GM18868 (cell line): ENCODE measurements around the gene C12orf50.
"Not testable (repeated sequence)": the region's sequence is repeated elsewhere in the genome, so short reads cannot be mapped to it uniquely, and the experiment has no call there.

ENCODE experiments used
- ATAC-seq: cut with Tn5 transposase; IDR thresholded peaks from one replicate; pipeline ENCODE4 v1.9.1; 2021; ENCODE audit warnings: mild to moderate bottlenecking, moderate library complexity; ENCODE audit not compliant: unreplicated experiment

Gene C12orf50

DNA sequence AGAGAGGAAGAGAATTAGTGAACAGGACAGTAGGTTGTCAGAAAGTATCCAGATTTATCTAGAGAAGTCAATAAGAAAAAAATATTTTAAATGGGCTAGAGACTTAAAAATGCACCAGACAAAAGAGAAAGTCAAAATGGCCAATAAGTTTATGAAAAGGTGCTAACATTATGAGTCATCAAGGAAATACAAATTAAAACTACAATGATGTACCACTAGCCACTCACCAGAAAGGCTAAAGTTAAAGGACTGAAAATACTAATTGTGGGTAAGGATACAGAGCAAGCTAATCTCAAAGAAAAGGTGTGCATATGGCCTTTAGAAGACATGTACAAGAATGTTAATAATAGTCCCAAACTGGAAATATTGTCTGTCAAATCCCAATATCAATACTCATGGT lies 37.7 kb downstream of the C12orf50 start:
- ATAC-seq, result no peak

DNA sequence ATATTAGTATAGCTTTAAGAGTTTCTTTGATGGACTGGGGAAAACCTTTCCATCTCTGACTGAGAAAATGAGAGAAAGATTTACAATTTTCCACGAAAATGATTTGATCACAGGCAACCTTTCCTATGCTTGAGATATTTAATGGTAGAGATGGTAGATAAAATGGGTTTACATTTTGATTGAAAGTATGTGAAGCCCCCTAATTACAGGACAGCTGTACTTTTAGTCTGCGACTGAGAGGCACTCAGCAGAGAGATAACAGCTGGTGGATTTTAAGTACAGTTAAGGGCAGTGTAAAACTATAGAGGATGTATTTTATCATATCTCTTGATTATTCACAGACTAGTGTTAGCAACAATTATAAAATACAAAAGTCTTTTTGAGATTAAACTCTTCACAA lies 40.7 kb downstream of the C12orf50 start:
- no peak for ATAC-seq

DNA sequence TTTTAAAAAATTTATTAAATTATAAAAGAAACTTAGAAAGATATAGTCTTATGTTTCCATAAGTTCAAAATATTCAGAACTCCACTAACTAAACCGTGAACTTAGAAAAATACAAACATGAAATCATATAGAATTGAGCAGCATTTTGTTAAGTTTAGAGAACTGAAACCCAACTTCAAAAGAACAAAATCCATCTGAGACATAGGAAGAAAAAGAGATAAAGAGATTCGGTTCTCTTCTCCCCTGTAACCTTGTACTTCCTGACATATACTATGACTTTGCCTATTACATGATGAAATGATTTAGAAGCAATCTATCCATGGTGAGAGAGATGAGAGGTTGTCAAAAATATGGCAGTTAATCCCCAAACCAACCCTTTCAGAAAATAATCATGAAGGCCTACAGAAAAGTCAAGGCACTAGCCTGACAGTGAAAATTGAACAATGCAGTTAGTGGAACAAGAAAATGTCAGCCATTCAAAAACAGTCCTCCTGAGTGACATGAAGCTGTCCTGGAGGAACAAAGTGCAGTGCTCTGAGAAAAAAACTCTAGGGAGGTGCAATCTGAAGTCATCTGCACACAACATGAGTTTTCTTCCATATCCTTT lies 44.0 kb downstream of the C12orf50 start:
- no peak for ATAC-seq

DNA sequence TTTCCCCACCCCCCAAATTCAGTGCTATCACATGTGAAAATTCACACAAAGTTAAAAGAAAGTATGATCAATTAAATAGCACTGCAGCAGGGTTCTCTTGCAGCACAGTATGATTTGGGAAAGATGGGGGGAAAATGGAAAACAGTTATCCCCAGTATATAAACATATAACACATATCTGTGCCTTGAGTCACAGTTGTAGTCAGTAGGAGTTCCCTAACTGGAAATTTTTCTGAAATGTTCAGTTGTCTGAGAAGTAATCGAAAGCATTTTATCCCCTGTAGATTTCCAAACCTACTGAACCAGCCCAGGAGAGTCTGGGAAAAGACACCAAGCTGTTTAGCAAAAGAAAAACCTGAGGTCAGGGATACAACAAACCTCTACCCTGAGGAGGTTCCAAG lies 47.0 kb downstream of the C12orf50 start:
- no peak for ATAC-seq

DNA sequence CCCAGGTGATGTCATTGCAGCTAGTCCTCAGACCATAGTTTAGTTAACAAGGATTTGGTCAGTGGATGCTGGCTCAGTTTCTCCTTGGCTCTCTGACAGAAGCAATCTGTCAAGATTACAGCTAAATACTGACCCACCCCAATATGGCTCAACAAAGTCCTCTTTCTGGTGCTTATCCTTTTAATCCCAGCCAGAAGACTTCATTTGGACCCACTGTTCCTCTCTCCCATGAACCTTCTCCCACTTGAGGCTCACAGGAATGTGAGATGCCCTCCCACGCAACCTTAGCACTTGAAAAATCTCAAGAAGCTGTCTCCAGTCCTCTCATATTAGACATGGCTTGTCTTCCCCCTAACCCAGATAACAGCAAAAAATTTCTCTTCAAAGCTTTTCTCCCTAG lies 47.7 kb downstream of the C12orf50 start:
- ATAC-seq, result no peak

DNA sequence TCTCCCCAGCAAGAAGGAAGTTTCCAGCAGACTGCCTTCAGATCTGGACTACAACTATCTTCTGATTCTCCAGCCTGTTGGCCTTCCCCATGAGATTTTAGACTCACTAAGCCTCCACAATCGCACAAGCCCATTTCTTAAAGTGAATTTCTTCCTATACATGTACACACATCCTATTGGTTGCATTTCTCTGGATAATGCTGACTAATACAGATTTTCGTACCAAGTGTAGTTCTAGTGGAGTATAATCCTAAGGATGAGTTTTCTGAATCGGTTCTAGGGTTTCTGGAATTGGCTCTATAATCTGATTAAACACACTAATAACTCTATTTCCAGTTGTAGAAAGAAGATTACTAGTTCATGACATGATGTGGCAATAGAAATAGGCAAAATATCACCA lies 53.3 kb downstream of the C12orf50 start:
- ATAC-seq, result no peak

DNA sequence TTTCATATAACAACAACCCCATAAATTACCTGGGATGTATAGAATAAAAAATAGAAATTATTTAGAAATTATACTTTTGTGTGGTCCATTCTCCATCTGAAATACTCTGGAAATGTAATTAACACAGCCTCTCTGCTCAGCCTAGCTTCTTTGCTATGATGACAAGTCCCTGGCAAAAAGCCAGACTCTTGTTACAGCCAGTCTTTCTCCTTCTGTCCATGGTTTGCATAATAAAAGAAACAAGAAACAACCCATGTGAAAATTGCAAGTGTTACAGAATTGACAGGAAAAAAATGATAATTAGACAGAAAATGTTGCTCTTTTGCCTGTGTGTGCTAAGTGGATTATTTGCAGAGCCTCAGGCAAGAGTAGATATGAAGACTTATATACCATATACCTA lies 61.3 kb downstream of the C12orf50 start:
- no peak for ATAC-seq

DNA sequence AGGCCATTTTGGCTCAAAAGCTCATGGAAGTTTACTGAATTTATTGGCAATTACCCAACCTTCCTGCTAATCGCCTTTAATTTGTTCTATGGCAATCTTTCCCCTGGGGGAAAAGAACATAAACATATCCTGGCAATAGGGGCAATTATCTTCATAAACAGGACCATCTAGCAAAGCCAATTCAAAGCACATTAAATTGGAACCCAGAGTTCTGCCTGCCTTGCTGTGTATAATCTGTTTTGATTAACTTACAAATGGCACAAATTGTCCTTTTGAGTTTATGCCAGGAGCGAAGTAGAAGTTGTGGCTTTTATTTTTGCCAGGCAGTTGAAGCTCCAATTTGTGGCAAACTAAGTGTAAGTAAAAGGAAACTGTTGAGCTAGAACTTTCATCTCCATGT lies 68.6 kb downstream of the C12orf50 start:
- no peak for ATAC-seq

DNA sequence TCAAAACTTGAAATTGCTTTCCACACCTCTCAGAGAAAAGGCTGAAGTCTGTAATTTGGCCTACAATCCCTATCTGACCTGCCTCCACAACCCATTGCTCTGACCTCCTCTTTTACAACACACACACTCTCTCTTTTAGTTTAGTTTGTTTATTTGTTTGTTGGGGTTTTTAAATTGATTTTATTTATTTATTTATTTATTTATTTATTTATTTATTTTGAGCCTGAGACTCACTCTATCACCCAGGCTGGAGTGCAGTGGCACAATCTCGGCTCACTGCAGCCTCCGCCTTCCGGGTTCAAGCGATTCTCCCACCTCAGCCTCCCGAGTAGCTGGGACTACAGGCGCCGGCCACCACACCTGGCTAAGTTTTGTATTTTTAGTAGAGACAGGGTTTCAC lies 75.2 kb downstream of the C12orf50 start:
- ATAC-seq, result not testable (repeated sequence)

DNA sequence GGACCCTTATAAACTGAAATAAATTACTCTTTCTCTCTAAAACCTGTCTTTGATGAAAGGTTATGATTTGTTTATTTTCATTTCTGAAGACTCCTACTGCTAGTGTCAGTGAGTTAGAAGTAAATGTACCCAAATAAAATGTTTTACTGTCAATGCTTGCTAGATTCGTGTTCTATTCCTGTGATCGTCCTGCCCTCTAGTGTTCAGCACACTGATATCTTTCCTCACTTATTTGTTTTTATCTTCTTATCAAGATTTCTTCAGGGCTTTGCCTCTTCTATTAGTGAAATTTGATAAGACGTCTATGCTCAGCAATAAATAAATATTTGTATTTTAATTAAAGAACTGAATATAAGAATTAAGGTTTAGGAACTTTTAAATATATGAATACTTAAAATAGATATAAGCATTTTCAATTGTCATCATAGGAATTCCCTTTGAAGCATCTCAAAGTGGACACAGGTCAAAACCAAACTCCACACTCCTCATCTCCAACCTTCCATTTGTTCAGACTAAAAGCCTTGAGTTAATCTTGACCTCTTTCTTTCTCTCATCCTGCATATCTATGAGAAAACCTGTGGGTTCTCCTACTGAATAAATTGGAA lies 75.8 kb downstream of the C12orf50 start:
- peak; percentile 44 for ATAC-seq

DNA sequence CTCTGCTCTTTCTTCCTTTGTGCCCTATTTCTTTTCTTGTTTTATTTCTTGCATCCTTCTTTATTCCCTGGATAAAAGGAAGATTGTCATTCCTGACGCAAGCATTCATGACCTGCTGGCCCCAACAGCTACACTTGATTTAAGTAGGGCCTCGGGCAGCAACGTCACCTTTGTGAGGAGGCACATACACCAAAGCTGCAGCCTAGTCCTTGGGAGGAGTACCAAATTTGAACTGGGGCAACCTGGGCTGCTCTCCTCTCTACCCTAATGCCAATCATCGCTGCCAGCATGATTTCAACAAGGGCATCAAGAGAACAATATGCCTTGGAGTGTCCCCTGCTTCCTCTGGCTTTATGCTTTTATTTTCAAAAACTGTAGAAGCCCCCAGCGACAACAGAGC lies 76.4 kb downstream of the C12orf50 start:
- no peak for ATAC-seq

DNA sequence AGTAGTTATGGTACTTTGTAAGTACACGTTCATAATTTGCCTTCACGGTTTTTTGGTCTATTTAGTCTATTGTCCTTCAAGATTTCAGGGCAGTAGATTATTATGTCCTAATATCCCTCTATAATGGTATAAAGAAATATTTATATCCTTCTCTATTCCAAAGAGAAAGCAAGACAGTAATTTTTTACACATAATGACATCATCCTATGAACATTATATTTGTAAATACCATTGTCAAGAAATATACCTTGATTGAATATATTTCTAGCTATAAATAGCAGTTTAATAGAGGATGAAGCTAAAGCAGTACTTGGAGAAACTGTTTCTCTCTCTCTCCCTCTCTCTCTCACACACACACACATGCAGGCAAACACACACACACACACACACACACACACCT lies 77.0 kb downstream of the C12orf50 start:
- ATAC-seq, result no peak

DNA sequence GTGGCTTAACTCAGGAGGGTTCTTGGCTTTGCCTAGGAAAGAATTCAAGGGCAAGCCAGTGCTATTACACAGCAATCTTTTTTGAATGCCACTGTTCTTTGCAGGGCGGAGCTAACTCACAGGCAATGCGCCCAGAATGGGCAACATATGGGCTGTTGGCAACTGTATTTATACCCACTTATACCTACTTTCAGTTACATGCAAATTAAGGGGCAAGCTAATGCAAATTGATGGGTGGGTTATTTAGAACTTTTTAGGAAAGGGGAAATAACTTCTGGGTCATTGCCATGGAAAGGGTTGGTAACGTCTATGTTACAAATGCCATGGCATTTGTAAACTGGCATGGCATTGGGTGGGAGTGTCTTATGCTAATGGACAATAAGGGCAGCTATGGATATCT lies 85.4 kb downstream of the C12orf50 start:
- no peak for ATAC-seq

DNA sequence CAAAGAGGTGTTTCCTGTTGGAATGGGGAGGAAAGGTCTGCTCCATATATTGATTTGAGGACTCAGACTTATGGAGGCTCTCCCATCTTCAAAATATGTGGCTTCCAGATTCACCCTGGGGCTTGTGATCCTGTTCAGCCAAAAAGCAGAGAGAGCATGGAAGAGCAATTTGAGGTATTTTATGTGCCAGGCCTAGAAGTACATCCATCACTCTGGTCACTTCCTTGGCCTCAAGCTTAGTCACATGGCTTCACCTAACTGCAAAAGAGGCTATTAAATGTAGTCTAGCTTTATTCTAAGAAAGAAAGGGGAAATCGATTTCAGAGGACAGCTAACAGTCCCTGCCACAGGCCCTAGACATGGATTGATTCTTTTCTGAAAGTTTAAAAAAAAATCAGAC lies 86.2 kb downstream of the C12orf50 start:
- ATAC-seq, result no peak

DNA sequence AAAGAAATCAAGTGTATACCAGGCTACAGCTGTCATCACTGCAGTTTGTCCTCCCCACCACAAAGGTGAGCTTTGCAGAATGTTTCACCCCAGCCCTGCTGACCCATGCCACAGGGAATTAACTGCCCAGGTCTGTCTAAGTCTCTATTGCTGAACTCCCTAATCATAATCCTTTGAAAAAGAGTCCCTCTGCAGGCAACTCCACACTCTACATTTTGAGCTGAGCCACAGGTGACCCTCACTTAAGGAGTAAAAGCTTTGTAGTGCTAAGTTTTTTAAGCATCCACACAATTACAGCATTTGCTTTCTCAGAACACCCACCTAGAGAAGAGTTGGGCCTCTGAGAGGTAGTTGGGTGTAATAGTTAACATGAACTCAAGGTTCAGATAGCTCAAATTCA lies 90.0 kb downstream of the C12orf50 start:
- no peak for ATAC-seq

DNA sequence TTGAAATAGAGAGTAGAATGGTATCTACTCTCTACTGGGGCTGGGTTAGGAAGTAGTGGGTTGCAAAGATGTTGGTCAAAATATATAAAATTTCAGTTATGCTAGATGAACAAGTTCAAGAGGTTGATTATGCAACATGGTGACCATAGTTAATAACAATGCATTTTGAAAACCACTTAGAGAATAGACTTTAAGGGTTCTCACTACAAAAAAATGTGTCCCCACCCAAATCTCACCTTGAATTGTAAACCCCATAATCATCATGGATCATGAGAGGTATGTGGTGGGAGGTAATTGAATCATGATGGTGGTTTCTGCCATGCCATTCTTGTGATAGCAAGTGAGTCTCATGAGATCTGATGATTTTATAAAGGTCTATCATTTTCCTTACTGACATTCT lies 94.0 kb downstream of the C12orf50 start:
- no peak for ATAC-seq

DNA sequence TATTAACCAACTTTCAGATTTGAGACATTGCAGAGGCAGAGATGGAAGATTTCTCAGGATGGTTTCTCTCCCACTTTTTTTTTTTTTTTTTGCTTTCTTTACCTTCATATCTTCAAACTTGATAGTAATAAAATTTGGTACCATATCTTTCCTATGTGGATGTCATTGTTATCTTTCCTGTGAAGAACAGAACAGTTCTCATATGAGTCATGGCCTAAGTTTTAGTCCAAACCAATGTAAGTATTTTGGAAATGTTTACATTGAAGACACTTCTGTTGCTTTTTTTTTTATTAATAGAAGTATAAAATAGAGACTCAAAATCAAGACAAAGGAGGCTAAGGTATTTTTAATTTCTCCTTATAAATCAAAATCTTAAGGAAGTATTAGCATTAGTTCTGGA lies 95.2 kb downstream of the C12orf50 start:
- no peak for ATAC-seq

DNA sequence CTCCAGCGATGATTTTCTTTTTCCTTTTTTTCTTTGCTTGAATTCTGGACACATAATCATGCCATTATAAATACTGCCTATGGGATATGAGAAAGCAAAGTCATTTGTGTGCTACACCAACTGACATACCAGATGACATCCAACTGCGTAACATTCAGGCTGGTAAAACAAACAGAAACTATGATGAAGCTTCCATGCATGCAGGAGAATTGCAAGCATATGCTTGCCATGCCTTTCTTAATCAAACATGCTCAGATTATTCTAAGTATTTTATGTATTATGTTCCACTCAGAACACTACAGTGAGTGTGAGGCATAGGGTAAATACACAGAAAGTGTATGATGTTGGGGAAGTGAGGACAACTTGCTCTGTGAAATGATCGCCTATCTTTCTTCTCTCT lies 97.4 kb downstream of the C12orf50 start:
- ATAC-seq, result no peak

DNA sequence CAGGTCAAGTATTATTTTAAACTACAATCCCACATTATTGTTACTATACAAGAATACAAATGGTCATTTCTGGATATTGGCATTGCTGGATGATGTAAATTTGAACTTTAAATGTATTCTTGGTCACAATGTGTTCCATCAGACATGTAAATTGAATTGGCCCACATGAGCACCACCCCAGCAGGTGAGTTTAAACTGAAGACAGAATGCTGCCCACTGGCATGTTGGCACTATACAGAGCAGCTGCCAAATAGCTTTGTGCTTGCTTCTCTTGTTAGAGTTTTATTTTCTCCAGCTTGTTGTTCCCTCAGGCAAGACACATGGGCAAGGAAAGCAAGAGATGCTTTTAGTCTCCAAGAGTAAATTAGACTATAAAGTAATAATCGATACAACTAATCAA lies 98.6 kb downstream of the C12orf50 start:
- ATAC-seq, result no peak
